Measurements from ENCODE around the gene PPFIA1.

Gene PPFIA1

GRCh38 chr11:70427436-70427835, 156.9 kb downstream of the PPFIA1 start:
- DNase-seq (ENCODE audit: low spot score): no peak
- in situ Hi-C loops (cut with MboI; ENCODE audit: low sequenced_read_pairs, unreplicated experiment): no loop called here
- TF ChIP-seq CTCF (IDR thresholded peaks at IDR 0.05; ENCODE audit: borderline replicate concordance, control extremely low read depth, extremely low read depth, insufficient read depth, missing control alignments): no peak

- TF ChIP-seq CTCF (IDR thresholded peaks at IDR 0.05; ENCODE audit: borderline replicate concordance, control extremely low read depth, extremely low read depth, insufficient read depth, missing control alignments): no peak
- DNase-seq (ENCODE audit: low spot score): no peak
- in situ Hi-C loops (cut with MboI; ENCODE audit: low sequenced_read_pairs, unreplicated experiment): no loop called here
Measured at GRCh38 chr11:70428701-70429427, 158.4 kb downstream of the PPFIA1 start.

DNA sequence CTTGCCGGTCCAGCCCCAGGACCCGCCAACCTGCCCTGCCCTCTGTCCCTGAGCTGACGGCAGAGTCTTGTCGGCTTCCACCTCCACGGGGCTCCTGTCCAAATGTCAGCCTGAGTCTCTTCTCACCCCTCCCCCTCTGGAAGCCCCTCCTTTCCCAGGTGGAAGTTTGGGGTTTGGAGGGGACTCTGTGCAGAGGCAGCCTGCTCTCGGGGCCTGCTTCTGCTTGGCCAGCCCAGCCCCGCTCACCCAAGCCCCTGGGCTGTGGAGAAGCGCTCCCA, 158.9 kb downstream of the PPFIA1 start:
- in situ Hi-C loops (cut with MboI; ENCODE audit: low sequenced_read_pairs, unreplicated experiment): no loop called here
- DNase-seq (ENCODE audit: low spot score): no peak
- TF ChIP-seq CTCF (IDR thresholded peaks at IDR 0.05; ENCODE audit: borderline replicate concordance, control extremely low read depth, extremely low read depth, insufficient read depth, missing control alignments): no peak

DNA sequence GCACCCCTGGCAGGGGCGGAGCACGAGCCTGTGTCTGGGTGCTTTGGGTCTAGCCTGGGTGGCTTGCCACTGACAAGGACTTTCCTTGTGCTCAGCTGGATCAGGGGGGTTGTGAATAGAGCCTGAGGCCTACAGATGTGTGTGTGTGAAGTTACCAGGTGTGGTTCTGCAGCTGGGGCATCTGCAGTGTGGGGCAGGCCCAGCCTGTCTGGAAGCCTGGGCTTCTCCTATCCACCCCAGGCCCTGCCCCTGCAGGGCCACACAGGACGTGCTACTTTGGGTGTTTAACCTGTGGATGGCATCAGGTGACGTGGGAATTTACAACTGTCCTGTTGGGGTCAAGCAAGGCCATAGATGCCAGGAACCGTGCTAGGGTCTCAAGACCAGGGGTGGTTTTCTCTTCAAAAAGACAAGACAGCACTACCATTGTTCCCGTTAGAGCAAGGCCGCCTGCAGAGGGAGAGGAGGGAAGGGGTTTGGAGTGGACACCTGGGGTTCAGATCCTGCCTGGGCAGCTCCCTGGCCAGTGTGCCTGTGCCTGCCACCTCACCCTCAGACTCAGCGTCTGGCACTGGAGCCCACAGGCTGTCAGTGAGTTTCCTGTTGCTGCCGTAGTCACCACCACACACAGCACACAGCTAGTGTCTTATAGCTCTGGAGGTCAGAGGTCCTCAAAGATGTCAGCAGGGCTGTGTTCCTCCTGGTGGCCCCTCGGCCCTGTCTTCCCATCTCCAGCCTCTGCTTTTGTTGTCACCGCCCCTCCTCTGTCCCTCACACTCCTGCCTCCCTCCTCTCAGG, 159.4 kb downstream of the PPFIA1 start:
- DNase-seq (ENCODE audit: low spot score): no peak
- in situ Hi-C loops (cut with MboI; ENCODE audit: low sequenced_read_pairs, unreplicated experiment): no loop called here

DNA sequence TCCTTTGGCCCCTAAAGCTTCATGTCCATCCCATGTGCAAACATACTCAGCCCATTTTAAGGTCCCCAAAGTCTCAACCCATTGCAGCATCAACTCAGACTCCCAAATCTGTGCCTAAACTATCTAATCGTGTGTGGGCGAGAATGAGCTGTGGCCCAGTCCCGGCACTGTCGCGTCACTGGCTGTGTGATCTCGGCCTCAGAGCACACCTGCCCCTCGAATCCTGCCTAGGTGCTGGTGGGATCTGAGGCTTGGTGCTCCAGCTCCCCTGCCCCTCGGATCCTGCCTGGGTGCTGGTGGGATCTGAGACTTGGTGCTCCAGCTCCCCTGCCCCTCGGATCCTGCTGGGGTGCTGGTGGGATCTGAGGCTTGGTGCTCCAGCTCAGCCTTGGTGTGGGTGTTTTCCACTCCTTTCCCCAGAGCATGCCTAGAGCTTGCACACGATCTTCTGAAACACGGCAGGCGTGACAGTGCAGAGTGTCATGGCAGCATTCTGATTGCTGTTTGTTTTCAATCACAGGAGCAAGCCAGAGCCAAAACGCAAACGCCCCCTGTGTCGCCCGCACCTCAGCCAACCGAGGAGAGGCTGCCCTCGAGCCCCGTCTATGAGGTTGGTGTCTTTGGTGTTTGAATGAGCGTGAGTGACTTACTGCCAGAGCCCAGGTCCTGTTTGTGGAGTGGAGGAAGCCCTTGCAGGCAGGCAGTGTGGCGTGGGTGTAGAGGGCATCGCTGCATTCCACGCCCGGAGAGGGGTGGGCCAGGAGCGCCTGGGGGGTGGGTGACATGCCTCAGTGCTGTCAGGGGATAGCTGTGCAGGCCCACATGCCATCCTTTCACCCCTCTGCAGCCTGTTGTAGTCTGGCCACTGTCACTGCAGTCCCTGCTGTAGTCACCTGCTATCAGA, 160.4 kb downstream of the PPFIA1 start:
- no peak for DNase-seq (ENCODE audit: low spot score)
- in situ Hi-C loops (cut with MboI; ENCODE audit: low sequenced_read_pairs, unreplicated experiment): no loop called here
- no peak for TF ChIP-seq CTCF (IDR thresholded peaks at IDR 0.05; ENCODE audit: borderline replicate concordance, control extremely low read depth, extremely low read depth, insufficient read depth, missing control alignments)

More for the DNA sequence above, 159.4 kb downstream of the PPFIA1 start:
- TF ChIP-seq CTCF (IDR thresholded peaks at IDR 0.05; ENCODE audit: borderline replicate concordance, control extremely low read depth, extremely low read depth, insufficient read depth, missing control alignments): no peak

DNA sequence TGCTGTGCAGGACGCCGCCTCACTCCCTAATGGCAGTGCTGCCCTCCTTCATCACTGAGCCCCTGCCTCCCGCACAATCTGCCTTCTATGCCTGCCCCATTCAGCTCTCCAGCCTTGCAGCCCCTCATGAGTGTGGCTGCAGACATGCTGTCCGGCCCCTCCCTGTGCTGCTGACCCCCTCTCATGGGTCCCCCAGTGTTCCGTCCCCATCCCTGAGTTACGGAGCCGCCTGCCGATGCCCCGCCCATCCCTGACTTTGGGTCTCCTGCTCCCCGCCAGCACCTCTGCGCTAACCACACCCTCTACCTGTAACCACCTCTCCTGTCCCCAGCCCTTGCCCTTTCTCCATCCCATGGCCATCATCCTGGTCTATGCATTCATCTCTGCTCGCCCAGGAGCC, 161.1 kb downstream of the PPFIA1 start:
- no peak for DNase-seq (ENCODE audit: low spot score)
- no peak for TF ChIP-seq CTCF (IDR thresholded peaks at IDR 0.05; ENCODE audit: borderline replicate concordance, control extremely low read depth, extremely low read depth, insufficient read depth, missing control alignments)
- in situ Hi-C loops (cut with MboI; ENCODE audit: low sequenced_read_pairs, unreplicated experiment): no loop called here
